GM23338 (cell line): ENCODE results near the gene CNTN5. TPM values are rescaled to one million over a fixed set of nuclear protein-coding genes. Genes with fewer than 3 reads are reported as not detected.

Experiments used
- ATAC-seq: fragments of 200-7000 bp; cut with Tn5 transposase; 3 replicates; pipeline ENCODE4 v1.9.1; 2020
- DNase-seq: peaks from one replicate; pipeline ENCODE4 v3.0.0-alpha.2; 2015; ENCODE audit warnings: low spot score
- H2AFZ ChIP-seq: fragments of 200-600 bp; sonication (generic); 2 replicates; pipeline ENCODE4 v1.8.0; 2016; ENCODE audit warnings: antibody characterized with exemption, mild to moderate bottlenecking, moderate library complexity
- H3F3A ChIP-seq: fragments of 200-600 bp; sonication (generic); replicated peaks from 2 replicates; pipeline ENCODE4 v1.8.0; 2017; ENCODE audit warnings: antibody characterized with exemption, mixed run types, low read depth
- H3K27ac ChIP-seq: fragments of 200-600 bp; sonication (generic); 2 replicates; pipeline ENCODE4 v1.6.1; 2016; ENCODE audit warnings: low read depth
- H3K27me3 ChIP-seq: fragments of 200-600 bp; sonication (generic); 2 replicates; pipeline ENCODE4 v1.8.0; 2016; ENCODE audit warnings: mild to moderate bottlenecking, mixed run types, moderate library complexity; ENCODE audit not compliant: insufficient read depth
- H3K36me3 ChIP-seq: fragments of 200-600 bp; sonication (generic); 2 replicates; pipeline ENCODE4 v1.8.0; 2016; ENCODE audit warnings: mild to moderate bottlenecking; ENCODE audit not compliant: insufficient read depth
- H3K4me1 ChIP-seq: fragments of 200-600 bp; sonication (generic); 2 replicates; pipeline ENCODE4 v1.8.0; 2016; ENCODE audit warnings: mild to moderate bottlenecking, moderate library complexity; ENCODE audit not compliant: insufficient read depth
- H3K4me2 ChIP-seq: fragments of 200-600 bp; sonication (generic); 2 replicates; pipeline ENCODE4 v1.7.1; 2017; ENCODE audit warnings: mixed run types
- H3K4me3 ChIP-seq: fragments of 200-600 bp; sonication (generic); 2 replicates; pipeline ENCODE4 v1.6.1; 2016; ENCODE audit warnings: mixed run types
- H3K79me2 ChIP-seq: fragments of 200-600 bp; sonication (generic); replicated peaks from 2 replicates; pipeline ENCODE4 v1.8.0; 2017; ENCODE audit warnings: mild to moderate bottlenecking; ENCODE audit not compliant: insufficient read depth
- H3K9me2 ChIP-seq: fragments of 200-600 bp; sonication (generic); 2 replicates; pipeline ENCODE4 v1.8.0; 2017; ENCODE audit not compliant: insufficient read depth
- H4K20me1 ChIP-seq: fragments of 200-600 bp; sonication (generic); replicated peaks from 2 replicates; pipeline ENCODE4 v1.8.0; 2017; ENCODE audit warnings: mild to moderate bottlenecking; ENCODE audit not compliant: insufficient read depth
- H3K27ac Mint-ChIP-seq: 2 replicates; pipeline ENCODE4 v1.8.0; 2020; ENCODE audit warnings: inconsistent platforms, mild to moderate bottlenecking, moderate library complexity, mixed read lengths
- H3K27me3 Mint-ChIP-seq: 3 replicates; pipeline ENCODE4 v1.8.0; 2022; ENCODE audit warnings: low read depth, mild to moderate bottlenecking, moderate library complexity, mixed read lengths, inconsistent platforms; ENCODE audit not compliant: insufficient read depth, poor library complexity
- H3K36me3 Mint-ChIP-seq: 3 replicates; pipeline ENCODE4 v1.8.0; 2021; ENCODE audit warnings: low read depth, mild to moderate bottlenecking, inconsistent platforms, moderate library complexity, mixed read lengths
- H3K4me1 Mint-ChIP-seq: 3 replicates; pipeline ENCODE4 v1.8.0; 2020; ENCODE audit warnings: mild to moderate bottlenecking, inconsistent platforms, mixed read lengths
- H3K4me3 Mint-ChIP-seq: 3 replicates; pipeline ENCODE4 v1.8.0; 2021; ENCODE audit warnings: moderate library complexity, mild to moderate bottlenecking, inconsistent platforms, mixed read lengths
- H3K9me3 Mint-ChIP-seq: 3 replicates; pipeline ENCODE4 v1.8.0; 2020; ENCODE audit warnings: moderate library complexity, mild to moderate bottlenecking, inconsistent platforms, mixed read lengths
- ETS1 ChIP-seq: IDR thresholded peaks from 2 replicates; pipeline ENCODE4 v1.6.1; 2016; ENCODE audit warnings: antibody characterized with exemption
- EZH2phosphoT487 ChIP-seq: fragments of 200-600 bp; sonication (generic); IDR thresholded peaks from one replicate; pipeline ENCODE4 v1.8.1; 2018; ENCODE audit warnings: antibody characterized with exemption; ENCODE audit not compliant: unreplicated experiment
- JUNB ChIP-seq: IDR thresholded peaks from one replicate; pipeline ENCODE4 v1.6.1; 2016; ENCODE audit warnings: antibody characterized with exemption; ENCODE audit not compliant: unreplicated experiment
- NANOG ChIP-seq: IDR thresholded peaks from 2 replicates; pipeline ENCODE4 v1.6.1; 2016; ENCODE audit warnings: antibody characterized with exemption, borderline replicate concordance
- POLR2AphosphoS5 ChIP-seq: IDR thresholded peaks from 2 replicates; pipeline ENCODE4 v1.6.1; 2016; ENCODE audit warnings: antibody characterized with exemption, low read depth
- REST ChIP-seq: IDR thresholded peaks from one replicate; pipeline ENCODE4 v1.6.1; 2018; ENCODE audit warnings: antibody characterized with exemption; ENCODE audit not compliant: unreplicated experiment
- STAT1 ChIP-seq: IDR thresholded peaks from one replicate; pipeline ENCODE4 v1.6.1; 2016; ENCODE audit warnings: antibody characterized with exemption; ENCODE audit not compliant: unreplicated experiment
- ZNF462 ChIP-seq: fragments of 250-450 bp; sonication (Bioruptor Pico); IDR thresholded peaks from 2 replicates; pipeline ENCODE4 v1.5.0; 2020; ENCODE audit warnings: mild to moderate bottlenecking, moderate library complexity
- polyA plus RNA-seq: library from polyadenylated mRNA; unstranded; fragments of >200 nt; fragmentation: Nextera tagmentation; extraction: Ambion mirVana; gene quantifications from 2 replicates; pipeline ENCODE4 v1.2.1, GENCODE V29; 2016
- total RNA-seq: library from RNA; depleted of rRNA; stranded (reverse); fragments of >200 nt; shearing (Covaris generic); gene quantifications from 2 replicates; pipeline ENCODE4 v1.2.3, GENCODE V29; 2014

The CNTN5 gene
- total and polyA plus RNA-seq, 2 experiments from 2014 or later: not detected

- Mint-ChIP-seq H3K36me3 (peaks cover 11% of the 10 kb centered on the region; the same call in 2 of the 3 replicates), H3K4me3 (no peak overlapping the region), H3K4me1 (no peaks in the 10 kb centered on the region), H3K27me3 (no peaks in the 10 kb centered on the region), H3K9me3 (peaks cover 11% of the 10 kb centered on the region; the same call in 2 of the 3 replicates), H3K27ac (no peak overlapping the region)
- no peaks in the 10 kb centered on the region for H3K36me3 ChIP-seq
- no peak overlapping the region for H2AFZ ChIP-seq
- H3F3A ChIP-seq: no peaks in the 10 kb centered on the region
- H3K9me2 ChIP-seq: no peaks in the 10 kb centered on the region
- ATAC-seq (no peak), DNase-seq (no peak)
- no peak overlapping the region for H3K4me2 ChIP-seq
- H3K4me3 ChIP-seq: no peak overlapping the region
- no peak overlapping the region for H3K27ac ChIP-seq
- H4K20me1 ChIP-seq: no peaks in the 10 kb centered on the region
- H3K27me3 ChIP-seq: no peaks in the 10 kb centered on the region
- no peaks in the 10 kb centered on the region for H3K79me2 ChIP-seq
- TF ChIP-seq JUNB: no peak
- no peak for TF ChIP-seq REST
- TF ChIP-seq EZH2phosphoT487: no peak
- TF ChIP-seq STAT1: no peak
- H3K4me1 ChIP-seq: no peaks in the 10 kb centered on the region
Observed at GRCh38 chr11:99148352-99148751, 127.6 kb downstream of the CNTN5 start.

- Histone ChIP-seq H2AFZ (no peak overlapping the region), H3K27me3 (no peaks in the 10 kb centered on the region), H3K4me1 (no peaks in the 10 kb centered on the region), H3F3A (no peaks in the 10 kb centered on the region), H4K20me1 (no peaks in the 10 kb centered on the region), H3K4me2 (no peak overlapping the region), H3K27ac (no peak overlapping the region), H3K79me2 (no peaks in the 10 kb centered on the region), H3K36me3 (no peaks in the 10 kb centered on the region), H3K9me2 (no peaks in the 10 kb centered on the region), H3K4me3 (no peak overlapping the region)
- Mint-ChIP-seq H3K36me3 (peaks cover 11% of the 10 kb centered on the region), H3K4me3 (no peak overlapping the region), H3K27me3 (no peaks in the 10 kb centered on the region), H3K4me1 (no peaks in the 10 kb centered on the region; the same call in 2 of the 3 replicates), H3K27ac (no peak overlapping the region), H3K9me3 (peaks cover 11% of the 10 kb centered on the region; the same call in 2 of the 3 replicates)
- no peak for ATAC-seq
- no peak for DNase-seq
- no peak for TF ChIP-seq NANOG
- TF ChIP-seq ETS1: no peak
- TF ChIP-seq ZNF462 (CRISPR knock-in tag): no peak
- no peak for TF ChIP-seq POLR2AphosphoS5
- TF ChIP-seq STAT1: no peak
Observed at GRCh38 chr11:99154277-99154676, 133.5 kb downstream of the CNTN5 start.
